Measurements from ENCODE around the gene LHFPL4. TPM values are rescaled to one million over a fixed set of nuclear protein-coding genes. Genes with fewer than 3 reads are reported as not detected.

Gene LHFPL4
- total and polyA plus RNA-seq, 9 of the 15 experiments (the other 6 are each of a cell fraction or from before 2014, with no cell fraction given) = not detected

GRCh38 chr3:9552252-9552999, 1.2 kb downstream of the LHFPL4 start (continued):
- TF ChIP-seq RB1 (IDR thresholded peaks at IDR 0.05; ENCODE audit: low read depth) (peak; percentile 23; the same call in 1 of the 2 replicates), SRF (CRISPR knock-in tag; IDR thresholded peaks at IDR 0.05) (peak in 1 of 2 experiments; percentile 88; a peak in 2 of 4 replicates), U2AF1 (optimal IDR thresholded peaks at IDR 0.05; ENCODE audit: low read depth, low read length) (no peak), ZNF639 (CRISPR knock-in tag; conservative IDR thresholded peaks at IDR 0.05 in 1 of 2, IDR thresholded peaks at IDR 0.05 in 1 of 2) (no peak), CSDE1 (IDR thresholded peaks at IDR 0.05) (no peak), SIRT6 (IDR thresholded peaks at IDR 0.05; ENCODE audit: low read depth, low read length) (no peak), SP1 (CRISPR knock-in tag; IDR thresholded peaks at IDR 0.05) (no peak), RREB1 (CRISPR knock-in tag; IDR thresholded peaks at IDR 0.05) (peak; percentile 68; the same call in 1 of the 2 replicates)
- TF ChIP-seq, protein P1, sequence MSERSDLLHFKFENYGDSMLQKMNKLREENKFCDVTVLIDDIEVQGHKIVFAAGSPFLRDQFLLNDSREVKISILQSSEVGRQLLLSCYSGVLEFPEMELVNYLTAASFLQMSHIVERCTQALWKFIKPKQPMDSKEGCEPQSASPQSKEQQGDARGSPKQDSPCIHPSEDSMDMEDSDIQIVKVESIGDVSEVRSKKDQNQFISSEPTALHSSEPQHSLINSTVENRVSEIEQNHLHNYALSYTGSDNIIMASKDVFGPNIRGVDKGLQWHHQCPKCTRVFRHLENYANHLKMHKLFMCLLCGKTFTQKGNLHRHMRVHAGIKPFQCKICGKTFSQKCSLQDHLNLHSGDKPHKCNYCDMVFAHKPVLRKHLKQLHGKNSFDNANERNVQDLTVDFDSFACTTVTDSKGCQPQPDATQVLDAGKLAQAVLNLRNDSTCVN (CRISPR knock-in tag; IDR thresholded peaks at IDR 0.05) = 0 out of 2 replicates have a peak, but pooled peaks have one; percentile 62

Measured in K562 (cell line).